Prostate gland (tissue), 2 donors: ENCODE data around the gene ZC3H8. TPM values are rescaled to one million over a fixed set of nuclear protein-coding genes. Genes with fewer than 3 reads are reported as not detected.

Experiments
- DNase-seq: peaks from one replicate; pipeline ENCODE4 v3.0.0-alpha.2; 2019; ENCODE audit warnings: low spot score
- H3K27ac ChIP-seq, 2 donors: fragments of 200-600 bp; sonication (generic); 2 replicates each; pipeline ENCODE4 v1.5.1; 2017 to 2019
- H3K27me3 ChIP-seq: fragments of 200-600 bp; sonication (generic); replicated peaks from 2 replicates; pipeline ENCODE4 v1.5.1; 2019; ENCODE audit not compliant: insufficient read depth
- H3K36me3 ChIP-seq, 2 donors: fragments of 200-600 bp; sonication (generic); 1 replicate in 1 of 2; 2 replicates in 1 of 2; pipeline versions ENCODE4 v1.5.1 to v1.8.1; 2017 to 2019
- H3K4me1 ChIP-seq: fragments of 200-600 bp; sonication (generic); replicated peaks from 2 replicates; pipeline ENCODE4 v1.5.1; 2019
- H3K4me3 ChIP-seq, 2 donors: fragments of 200-600 bp; sonication (generic); 2 replicates each; pipeline ENCODE4 v1.5.1; 2017 to 2019
- H3K9me3 ChIP-seq: fragments of 200-600 bp; sonication (generic); 2 replicates; pipeline ENCODE4 v1.5.1; 2017
- CTCF ChIP-seq, 4 experiments: fragments of 200-600 bp in 2 of 4; fragments of 450-650 bp in 2 of 4; sonication (generic) in 2 of 4; IDR thresholded peaks; 1 replicate in 3 of 4; 2 replicates in 1 of 4; pipeline ENCODE4 v1.5.1; 2016 to 2019; ENCODE audit warnings: antibody characterized with exemption in 4 of 4, mild to moderate bottlenecking in 2 of 4, moderate library complexity in 2 of 4
- POLR2A ChIP-seq: fragments of 450-650 bp; IDR thresholded peaks from one replicate; pipeline ENCODE4 v1.6.1; 2016; ENCODE audit warnings: antibody characterized with exemption, mild to moderate bottlenecking
- POLR2AphosphoS5 ChIP-seq: sonication (generic); formaldehyde crosslinking; IDR thresholded peaks from one replicate; pipeline ENCODE4 v1.6.1; 2017; ENCODE audit warnings: antibody characterized with exemption
- WGBS: methylation state at CpG from one replicate; pipeline ENCODE4 v1.1.5; 2018; 5-methylcytosine and 5-hydroxymethylcytosine counted together
- intact Hi-C: fragments of 100-400 bp; cut with DNase I; formaldehyde crosslinking; loops from one replicate; pipeline ENCODE4 v1.14.2; 2022
- total RNA-seq, 2 donors: library from RNA; depleted of rRNA; stranded (reverse); fragments of >200 nt; gene quantifications; one replicate each; pipeline ENCODE4 v1.1.0, GENCODE V29; 2016

Gene ZC3H8
- total RNA-seq, 2 donors from 2014 or later, result 3.3 to 4.9 TPM

GRCh38 chr2:112253261-112253815 lies 1.5 kb downstream of the ZC3H8 start:
- H3K9me3 ChIP-seq, result no peaks in the 10 kb centered on the region
- TF ChIP-seq POLR2A (no peak), POLR2AphosphoS5 (no peak), CTCF (IDR thresholded peaks at IDR 0.05) (no peak)
- H3K27ac ChIP-seq, result no peak overlapping the region
- H3K4me1 ChIP-seq, result peaks cover 6% of the 10 kb centered on the region
- no peak overlapping the region for H3K4me3 ChIP-seq
- intact Hi-C loops, result loop anchor here (10.0 kb wide), 1 partner anchor 129 kb away; no protein-coding TSS in a partner anchor
- 91% methylated on average over 5 of the region's 5 CpGs for WGBS
- H3K36me3 ChIP-seq, result no peaks in the 10 kb centered on the region
- no peak for DNase-seq
- no peaks in the 10 kb centered on the region for H3K27me3 ChIP-seq

- H3K36me3 ChIP-seq, result no peaks in the 10 kb centered on the region
- no peak overlapping the region for H3K4me3 ChIP-seq
- intact Hi-C loops, result loop anchor here (10.0 kb wide), 1 partner anchor 126 kb away; no protein-coding TSS in a partner anchor
- H3K9me3 ChIP-seq, result no peaks in the 10 kb centered on the region
- peaks cover 6% of the 10 kb centered on the region for H3K4me1 ChIP-seq
- 95% methylated on average over 3 of the region's 3 CpGs for WGBS
- H3K27me3 ChIP-seq, result no peaks in the 10 kb centered on the region
- H3K27ac ChIP-seq, result no peak overlapping the region
- TF ChIP-seq POLR2A (no peak), POLR2AphosphoS5 (no peak)
- no peak for DNase-seq
These were observed 3.6 kb downstream of the ZC3H8 start for GRCh38 chr2:112251271-112251670.

GRCh38 chr2:112244854-112245253 lies 10.0 kb downstream of the ZC3H8 start:
- 100% methylated on average over 1 of the region's 1 CpG for WGBS
- DNase-seq, result no peak
- H3K27me3 ChIP-seq, result no peaks in the 10 kb centered on the region
- H3K4me1 ChIP-seq, result no peaks in the 10 kb centered on the region
- TF ChIP-seq CTCF (IDR thresholded peaks at IDR 0.05) (no peak), POLR2A (no peak), POLR2AphosphoS5 (no peak)
- no peaks in the 10 kb centered on the region for H3K9me3 ChIP-seq
- H3K27ac ChIP-seq, result no peak overlapping the region
- H3K4me3 ChIP-seq, result no peak overlapping the region
- intact Hi-C loops, result no loop called here
- H3K36me3 ChIP-seq, result no peaks in the 10 kb centered on the region

GRCh38 chr2:112243233-112243632 lies 11.6 kb downstream of the ZC3H8 start:
- no peaks in the 10 kb centered on the region for H3K36me3 ChIP-seq
- no peaks in the 10 kb centered on the region for H3K9me3 ChIP-seq
- H3K27me3 ChIP-seq, result no peaks in the 10 kb centered on the region
- H3K4me1 ChIP-seq, result no peaks in the 10 kb centered on the region
- intact Hi-C loops, result no loop called here
- no peak overlapping the region for H3K4me3 ChIP-seq
- DNase-seq, result no peak
- TF ChIP-seq POLR2A (no peak), CTCF (IDR thresholded peaks at IDR 0.05) (no peak), POLR2AphosphoS5 (no peak)
- H3K27ac ChIP-seq, result no peak overlapping the region
- WGBS, result 92% methylated on average over 4 of the region's 4 CpGs

- Histone ChIP-seq H3K27ac (no peak overlapping the region), H3K9me3 (no peaks in the 10 kb centered on the region), H3K4me1 (no peaks in the 10 kb centered on the region), H3K27me3 (no peaks in the 10 kb centered on the region), H3K4me3 (no peak overlapping the region), H3K36me3 (no peaks in the 10 kb centered on the region)
- 77% methylated on average over 3 of the region's 3 CpGs for whole genome bisulfite sequencing
- no peak for TF ChIP-seq POLR2A
- TF ChIP-seq POLR2AphosphoS5, result no peak
- TF ChIP-seq CTCF (IDR thresholded peaks at IDR 0.05), result no peak
- no peak for DNase-seq
- intact Hi-C loops, result no loop called here
These were observed 12.5 kb downstream of the ZC3H8 start for GRCh38 chr2:112242384-112242783.
